KMS-11 (cell line): ENCODE data around the gene CRKL.

Experiments used
- H2AFZ ChIP-seq: fragments of 200-600 bp; sonication (generic); 2 replicates; pipeline ENCODE4 v1.6.1; 2016; ENCODE audit warnings: antibody characterized with exemption, mixed run types, low read depth
- H3K27ac ChIP-seq: fragments of 200-600 bp; sonication (generic); 2 replicates; pipeline ENCODE4 v1.6.1; 2016; ENCODE audit warnings: mild to moderate bottlenecking, mixed run types
- H3K27me3 ChIP-seq: fragments of 200-600 bp; sonication (generic); 2 replicates; pipeline ENCODE4 v1.6.1; 2017; ENCODE audit warnings: mild to moderate bottlenecking, low read depth, mixed run types, moderate library complexity; ENCODE audit not compliant: insufficient read depth
- H3K36me3 ChIP-seq: fragments of 200-600 bp; sonication (generic); 2 replicates; pipeline ENCODE4 v1.6.1; 2017; ENCODE audit warnings: mild to moderate bottlenecking, mixed run types; ENCODE audit not compliant: insufficient read depth
- H3K4me1 ChIP-seq: fragments of 200-600 bp; sonication (generic); 2 replicates; pipeline ENCODE4 v1.6.1; 2016; ENCODE audit warnings: mild to moderate bottlenecking, low read depth, mixed run types; ENCODE audit not compliant: poor library complexity, severe bottlenecking
- H3K4me2 ChIP-seq: fragments of 200-600 bp; sonication (generic); 2 replicates; pipeline ENCODE4 v1.7.0; 2016; ENCODE audit warnings: mild to moderate bottlenecking, mixed run types
- H3K4me3 ChIP-seq: fragments of 200-600 bp; sonication (generic); IDR thresholded peaks from 2 replicates; pipeline ENCODE4 v1.6.1; 2017; ENCODE audit warnings: low read depth, low read length, mixed read lengths; ENCODE audit not compliant: insufficient read depth
- H3K79me2 ChIP-seq: fragments of 200-600 bp; sonication (generic); 2 replicates; pipeline ENCODE4 v1.6.1; 2016; ENCODE audit warnings: low read depth, mixed run types; ENCODE audit not compliant: insufficient read depth
- H3K9ac ChIP-seq: fragments of 200-600 bp; sonication (generic); 2 replicates; pipeline ENCODE4 v1.6.1; 2016; ENCODE audit warnings: mild to moderate bottlenecking, mixed run types
- H4K20me1 ChIP-seq: fragments of 200-600 bp; sonication (generic); 2 replicates; pipeline ENCODE4 v1.6.1; 2016; ENCODE audit warnings: mild to moderate bottlenecking, mixed run types; ENCODE audit not compliant: insufficient read depth
- CTCF ChIP-seq: fragments of 200-600 bp; sonication (generic); conservative IDR thresholded peaks from 2 replicates; pipeline ENCODE4 v1.6.1; 2017; ENCODE audit warnings: low read depth, mild to moderate bottlenecking, antibody characterized with exemption, low read length, moderate library complexity, mixed read lengths

The CRKL gene

DNA sequence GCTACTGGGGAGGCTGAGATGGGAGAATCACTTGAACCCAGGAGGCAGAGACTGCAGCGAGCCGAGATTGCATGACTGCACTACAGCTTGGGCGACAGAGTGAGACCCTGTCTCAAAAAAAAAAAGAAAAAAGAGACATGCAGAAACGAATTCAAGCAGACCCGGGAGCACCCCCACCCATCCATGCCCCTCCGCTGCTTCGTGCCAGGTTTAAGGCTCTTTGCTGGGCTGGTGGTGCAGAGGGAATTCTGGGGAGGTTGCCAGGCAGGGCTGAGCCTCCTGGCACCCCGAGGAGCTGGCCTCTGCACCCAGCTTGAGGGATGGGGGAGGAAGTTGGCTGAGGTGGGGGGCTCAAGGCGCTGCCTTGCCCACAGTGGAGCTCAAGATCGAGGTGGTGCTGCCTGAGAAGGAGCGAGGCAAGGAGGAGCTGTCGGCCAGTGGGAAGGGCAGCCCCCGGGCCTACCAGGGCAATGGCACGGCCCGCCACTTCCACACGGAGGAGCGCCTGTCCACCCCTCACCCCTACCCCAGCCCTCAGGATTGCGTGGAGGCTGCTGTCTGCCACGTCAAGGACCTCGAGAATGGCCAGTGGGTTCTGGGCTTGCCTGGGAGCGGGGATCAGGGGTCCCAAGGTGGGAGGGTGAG is 55.8 kb downstream of the CRKL start:
- H4K20me1 ChIP-seq: no peaks in the 10 kb centered on the region
- H3K79me2 ChIP-seq: no peaks in the 10 kb centered on the region
- no peak for TF ChIP-seq CTCF
- no peaks in the 10 kb centered on the region for H3K36me3 ChIP-seq
- no peak overlapping the region for H3K4me2 ChIP-seq
- H3K27me3 ChIP-seq: peaks cover 37% of the 10 kb centered on the region; the same call in 1 of the 2 replicates
- no peak overlapping the region for H3K4me3 ChIP-seq
- H3K27ac ChIP-seq: no peak overlapping the region
- H3K9ac ChIP-seq: no peak overlapping the region
- H3K4me1 ChIP-seq: no peaks in the 10 kb centered on the region
- no peak overlapping the region for H2AFZ ChIP-seq

GRCh38 chr22:20973634-20974286 is 56.6 kb downstream of the CRKL start:
- no peaks in the 10 kb centered on the region for H3K79me2 ChIP-seq
- H3K36me3 ChIP-seq: no peaks in the 10 kb centered on the region
- no peak for TF ChIP-seq CTCF
- no peaks in the 10 kb centered on the region for H3K4me1 ChIP-seq
- no peaks in the 10 kb centered on the region for H4K20me1 ChIP-seq
- H3K4me3 ChIP-seq: no peak overlapping the region
- no peak overlapping the region for H2AFZ ChIP-seq
- peaks cover 37% of the 10 kb centered on the region; the same call in 1 of the 2 replicates for H3K27me3 ChIP-seq
- H3K4me2 ChIP-seq: no peak overlapping the region
- no peak overlapping the region for H3K27ac ChIP-seq
- no peak overlapping the region for H3K9ac ChIP-seq

- Histone ChIP-seq H3K36me3 (no peaks in the 10 kb centered on the region), H2AFZ (no peak overlapping the region), H3K4me2 (no peak overlapping the region), H3K4me1 (no peaks in the 10 kb centered on the region), H3K4me3 (no peak overlapping the region), H3K27ac (no peak overlapping the region), H3K9ac (no peak overlapping the region), H3K27me3 (peaks cover 37% of the 10 kb centered on the region; the same call in 1 of the 2 replicates), H3K79me2 (no peaks in the 10 kb centered on the region), H4K20me1 (no peaks in the 10 kb centered on the region)
- no peak for TF ChIP-seq CTCF
Observed at GRCh38 chr22:20974336-20974955, 57.2 kb downstream of the CRKL start.

DNA sequence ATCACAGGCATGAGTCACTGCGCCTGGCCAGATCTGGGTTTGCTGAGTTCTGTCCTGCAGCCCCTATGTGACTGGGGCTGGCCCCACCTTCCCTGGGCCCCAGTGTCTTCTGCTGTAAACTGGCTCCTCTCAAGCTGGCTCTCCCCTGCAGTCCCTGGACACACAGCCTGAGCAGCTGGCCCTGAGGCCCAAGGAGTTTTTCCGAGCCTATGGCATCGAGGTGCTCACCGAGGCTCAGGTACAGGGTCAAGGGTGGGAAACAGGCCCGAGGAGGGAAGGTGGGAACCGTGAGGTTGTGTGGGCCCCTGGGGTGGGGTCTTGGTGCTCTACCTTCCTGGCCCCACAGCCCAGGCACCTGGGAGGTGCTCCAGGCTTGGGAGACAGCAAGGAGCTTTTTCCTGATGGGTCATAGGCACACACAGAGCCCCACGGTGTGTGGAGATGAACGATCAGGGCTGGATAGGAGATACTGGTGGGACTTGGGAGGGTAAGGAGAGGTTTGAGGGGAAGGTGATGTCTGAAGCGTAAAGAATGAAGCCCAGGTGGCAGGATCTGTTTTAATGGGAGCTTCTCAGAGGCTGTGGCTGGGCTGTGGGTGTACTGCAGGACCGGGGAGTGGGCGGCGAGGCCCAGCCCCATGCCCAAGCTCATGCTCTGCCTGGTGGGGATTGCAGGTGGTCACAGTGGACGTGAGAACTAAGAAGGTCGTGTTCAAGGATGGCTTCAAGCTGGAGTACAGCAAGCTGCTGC is 58.5 kb downstream of the CRKL start:
- TF ChIP-seq CTCF: no peak
- Histone ChIP-seq H4K20me1 (no peaks in the 10 kb centered on the region), H3K4me2 (no peak overlapping the region), H3K36me3 (no peaks in the 10 kb centered on the region), H3K9ac (no peak overlapping the region), H3K79me2 (no peaks in the 10 kb centered on the region), H3K27ac (no peak overlapping the region), H3K4me1 (peaks cover under 1% of the 10 kb centered on the region), H3K4me3 (no peak overlapping the region), H3K27me3 (peaks cover 37% of the 10 kb centered on the region; the same call in 1 of the 2 replicates), H2AFZ (no peak overlapping the region)
